Adrenal gland (tissue), 5 donors: ENCODE data around the gene CACNA1B.

Experiments
- POLR2A ChIP-seq, 2 donors: fragments of 450-650 bp; IDR thresholded peaks; one replicate each; pipeline ENCODE4 v1.6.1; 2017; ENCODE audit warnings: antibody characterized with exemption in 2 of 2, mild to moderate bottlenecking in 2 of 2, moderate library complexity in 1 of 2
- TF ChIP-seq, protein P1 (sequence below), 6 experiments: fragments of 450-650 bp in 4 of 6; fragments of 200-600 bp in 2 of 6; sonication (generic) in 1 of 6; IDR thresholded peaks; 1 replicate in 5 of 6; 2 replicates in 1 of 6; pipeline versions ENCODE4 v1.5.1 to v1.8.0; 2016 to 2021; ENCODE audit warnings: antibody characterized with exemption in 6 of 6, mild to moderate bottlenecking in 2 of 6, moderate library complexity in 1 of 6
- donor health status: DM: no; HTN: no; CAD: no.

DNA sequence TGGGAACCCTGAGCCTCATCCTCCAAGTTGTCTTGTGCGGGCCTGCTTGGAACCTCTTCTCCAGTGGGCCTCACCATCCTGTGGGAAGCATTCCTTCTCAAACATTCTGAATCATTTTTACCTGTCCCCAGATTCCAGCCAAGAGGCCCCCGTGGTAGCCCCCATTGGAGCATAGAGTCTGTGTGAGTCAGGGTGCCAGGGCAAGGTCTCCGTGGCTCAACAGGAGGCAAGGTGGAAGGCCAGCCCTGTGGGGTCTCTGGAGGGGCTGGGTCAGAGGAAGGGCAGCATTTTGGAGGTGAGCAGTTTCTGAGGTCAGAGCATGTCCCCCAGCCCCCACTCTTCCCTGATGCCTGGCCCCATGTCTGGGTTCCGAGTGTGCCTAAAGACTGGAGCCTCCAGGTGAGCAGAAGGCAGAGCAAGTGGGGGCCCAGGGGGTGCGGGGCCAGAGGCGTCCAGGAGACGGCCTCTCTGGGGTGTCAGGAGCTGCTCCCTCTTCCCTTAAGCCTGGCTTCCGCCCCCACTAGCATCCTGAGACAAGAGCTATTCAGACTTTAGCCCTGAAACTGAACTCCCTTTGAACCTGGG is 2.1 kb downstream of the CACNA1B start:
- TF ChIP-seq, protein P1, sequence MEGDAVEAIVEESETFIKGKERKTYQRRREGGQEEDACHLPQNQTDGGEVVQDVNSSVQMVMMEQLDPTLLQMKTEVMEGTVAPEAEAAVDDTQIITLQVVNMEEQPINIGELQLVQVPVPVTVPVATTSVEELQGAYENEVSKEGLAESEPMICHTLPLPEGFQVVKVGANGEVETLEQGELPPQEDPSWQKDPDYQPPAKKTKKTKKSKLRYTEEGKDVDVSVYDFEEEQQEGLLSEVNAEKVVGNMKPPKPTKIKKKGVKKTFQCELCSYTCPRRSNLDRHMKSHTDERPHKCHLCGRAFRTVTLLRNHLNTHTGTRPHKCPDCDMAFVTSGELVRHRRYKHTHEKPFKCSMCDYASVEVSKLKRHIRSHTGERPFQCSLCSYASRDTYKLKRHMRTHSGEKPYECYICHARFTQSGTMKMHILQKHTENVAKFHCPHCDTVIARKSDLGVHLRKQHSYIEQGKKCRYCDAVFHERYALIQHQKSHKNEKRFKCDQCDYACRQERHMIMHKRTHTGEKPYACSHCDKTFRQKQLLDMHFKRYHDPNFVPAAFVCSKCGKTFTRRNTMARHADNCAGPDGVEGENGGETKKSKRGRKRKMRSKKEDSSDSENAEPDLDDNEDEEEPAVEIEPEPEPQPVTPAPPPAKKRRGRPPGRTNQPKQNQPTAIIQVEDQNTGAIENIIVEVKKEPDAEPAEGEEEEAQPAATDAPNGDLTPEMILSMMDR (IDR thresholded peaks at IDR 0.05): no peak
- no peak for TF ChIP-seq POLR2A (IDR thresholded peaks at IDR 0.05)
